Caco-2 (cell line): Measurements from ENCODE around the gene IFNA6. TPM values are rescaled to one million over a fixed set of nuclear protein-coding genes. Genes with fewer than 3 reads are reported as not detected.

ENCODE experiments used
- BruUV-seq: library from RNA; stranded (reverse); fragments of 400-500 nt; replicated peaks from 2 replicates; lab custom pipeline; 2021; lab: Mats Ljungman, UMichigan
- CTCF ChIA-PET: fragments of 300-600 bp; sonication (Branson Sonifier 250); formaldehyde crosslinking; loops from one replicate; lab custom pipeline; 2022; ENCODE audit warnings: antibody characterized with exemption; lab: Charles Lee
- POLR2A ChIA-PET: fragments of 300-600 bp; sonication (Branson Sonifier 250); formaldehyde crosslinking; loops from one replicate; lab custom pipeline; 2022; ENCODE audit warnings: antibody characterized with exemption; lab: Charles Lee
- DNase-seq, 2 experiments: peaks; one replicate each; pipeline versions ENCODE4 v3.0.0 to v3.0.0-alpha.2; 2020 to 2022
- H3K27me3 ChIP-seq: replicated peaks from 2 replicates; pipeline ENCODE4 v1.6.0; 2011; ENCODE audit warnings: low read length; ENCODE audit not compliant: control insufficient read depth, insufficient read depth
- H3K36me3 ChIP-seq: 2 replicates; pipeline ENCODE4 v1.5.1; 2011; ENCODE audit warnings: low read length; ENCODE audit not compliant: control insufficient read depth, insufficient read depth
- H3K4me1 ChIP-seq: fragments of 250-450 bp; sonication (Bioruptor Pico); 2 replicates; pipeline ENCODE4 v1.5.1; 2020; ENCODE audit warnings: mild to moderate bottlenecking
- H3K4me3 ChIP-seq: 2 replicates; pipeline ENCODE4 v1.5.1; 2011; ENCODE audit warnings: low read depth, mild to moderate bottlenecking, control low read depth, low read length
- H3K9me3 ChIP-seq: fragments of 250-450 bp; sonication (Bioruptor Pico); 2 replicates; pipeline ENCODE4 v1.5.1; 2020; ENCODE audit warnings: mild to moderate bottlenecking, moderate library complexity
- H3K27ac Mint-ChIP-seq: one replicate; pipeline ENCODE4 v1.8.0; 2022; ENCODE audit warnings: mixed read lengths; ENCODE audit not compliant: unreplicated experiment
- H3K27me3 Mint-ChIP-seq: one replicate; pipeline ENCODE4 v1.8.0; 2022; ENCODE audit warnings: mixed read lengths; ENCODE audit not compliant: insufficient read depth, unreplicated experiment
- H3K36me3 Mint-ChIP-seq: one replicate; pipeline ENCODE4 v1.8.0; 2022; ENCODE audit warnings: mild to moderate bottlenecking, mixed read lengths; ENCODE audit not compliant: insufficient read depth, unreplicated experiment
- H3K4me1 Mint-ChIP-seq: one replicate; pipeline ENCODE4 v1.8.0; 2022; ENCODE audit warnings: low read depth, mixed read lengths; ENCODE audit not compliant: unreplicated experiment
- H3K4me3 Mint-ChIP-seq: one replicate; pipeline ENCODE4 v1.8.0; 2022; ENCODE audit warnings: mild to moderate bottlenecking, moderate library complexity, mixed read lengths; ENCODE audit not compliant: unreplicated experiment
- H3K9me3 Mint-ChIP-seq: one replicate; pipeline ENCODE4 v1.8.0; 2022; ENCODE audit warnings: mixed read lengths; ENCODE audit not compliant: unreplicated experiment
- CTCF ChIP-seq, 2 experiments: fragments of 200-600 bp in 1 of 2; IDR thresholded peaks; 1 replicate in 1 of 2; 2 replicates in 1 of 2; pipeline versions ENCODE4 v1.5.1 to v1.8.0; 2011 to 2022; ENCODE audit warnings: antibody characterized with exemption in 1 of 2, control low read depth in 1 of 2, inconsistent platforms in 1 of 2, low read depth in 1 of 2, low read length in 1 of 2, mild to moderate bottlenecking in 1 of 2, moderate library complexity in 1 of 2; ENCODE audit not compliant: insufficient read depth in 1 of 2, severe bottlenecking in 1 of 2, unreplicated experiment in 1 of 2
- intact Hi-C: fragments of 100-400 bp; cut with micrococcal nuclease; formaldehyde crosslinking; loops from one replicate; pipeline ENCODE4 v1.10.0; 2022; ENCODE audit not compliant: unreplicated experiment
- total RNA-seq: library from RNA; stranded (reverse); gene quantifications from 2 replicates; pipeline ENCODE4 v1.2.3, GENCODE V29; 2022

Gene IFNA6
- total RNA-seq, 1 experiment from 2014 or later: not detected

DNA sequence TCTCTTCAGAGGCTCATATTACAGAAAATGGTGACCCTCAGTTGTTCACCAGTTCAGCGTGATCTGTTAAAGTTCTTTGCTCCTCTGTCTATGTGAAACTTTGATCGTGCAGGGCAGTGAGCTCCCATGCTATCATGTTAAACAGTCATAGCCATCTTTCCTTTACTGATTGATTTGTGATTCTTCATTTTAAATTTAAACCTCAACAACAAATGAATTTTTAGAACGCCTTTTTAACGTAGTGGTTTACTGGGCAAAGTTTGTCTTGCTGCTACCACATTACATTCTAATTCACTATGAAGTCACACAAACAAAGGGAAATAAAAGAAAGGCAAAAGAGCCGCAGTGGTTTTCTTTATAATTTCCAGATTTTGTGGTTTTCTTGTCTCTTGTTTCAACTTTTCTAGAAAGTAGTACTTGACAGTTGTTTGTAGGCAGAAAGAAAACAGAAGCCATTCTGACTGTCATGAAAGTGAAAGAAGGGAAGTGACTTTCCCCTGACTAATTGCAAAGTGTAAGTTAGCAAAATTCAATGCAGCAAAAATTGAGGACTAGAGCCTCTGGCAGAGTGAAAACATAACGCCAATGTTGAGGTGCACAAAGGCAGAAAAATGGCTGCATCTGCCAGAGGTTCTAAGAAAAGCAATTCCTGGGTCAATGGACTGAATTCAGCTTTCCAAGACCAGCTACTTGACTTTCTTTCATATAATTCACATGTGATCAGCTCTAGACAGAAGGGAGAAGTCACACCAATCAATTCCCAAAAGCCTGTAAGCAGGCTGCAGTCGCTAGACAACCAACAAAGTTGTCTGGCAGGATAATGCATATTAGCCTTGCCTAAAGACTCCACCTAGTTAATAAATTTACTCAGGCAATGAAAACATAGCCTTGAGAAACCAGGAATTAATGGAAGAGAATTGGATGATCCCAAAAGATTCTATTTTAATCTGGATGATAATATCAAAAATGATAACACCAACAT lies 7.1 kb upstream of the IFNA6 start:
- Mint-ChIP-seq H3K9me3 (peaks cover 11% of the 10 kb centered on the region), H3K4me1 (no peaks in the 10 kb centered on the region), H3K36me3 (no peaks in the 10 kb centered on the region), H3K4me3 (no peak overlapping the region), H3K27me3 (peaks cover 7% of the 10 kb centered on the region), H3K27ac (no peak overlapping the region)
- ChIA-PET CTCF (no interaction called here), POLR2A (no interaction called here)
- Histone ChIP-seq H3K36me3 (no peaks in the 10 kb centered on the region), H3K27me3 (no peaks in the 10 kb centered on the region), H3K9me3 (no peaks in the 10 kb centered on the region), H3K4me1 (no peaks in the 10 kb centered on the region), H3K4me3 (no peak overlapping the region)
- no peak for TF ChIP-seq CTCF (IDR thresholded peaks at IDR 0.05; ENCODE audit: insufficient read depth in 1 of 2, low read depth in 1 of 2, low read length in 1 of 2, severe bottlenecking in 1 of 2, unreplicated experiment in 1 of 2)
- BruUV-seq: no TSS peak
- DNase-seq: no peak
- intact Hi-C loops: no loop called here

- Mint-ChIP-seq H3K4me1 (no peaks in the 10 kb centered on the region), H3K9me3 (peaks cover 4% of the 10 kb centered on the region), H3K27me3 (peaks cover 6% of the 10 kb centered on the region), H3K27ac (no peak overlapping the region), H3K4me3 (no peak overlapping the region), H3K36me3 (no peaks in the 10 kb centered on the region)
- no peaks in the 10 kb centered on the region for H3K9me3 ChIP-seq
- BruUV-seq: no TSS peak
- ChIA-PET CTCF (no interaction called here), POLR2A (no interaction called here)
- intact Hi-C loops: no loop called here
- TF ChIP-seq CTCF (IDR thresholded peaks at IDR 0.05; ENCODE audit: insufficient read depth in 1 of 2, low read depth in 1 of 2, low read length in 1 of 2, severe bottlenecking in 1 of 2, unreplicated experiment in 1 of 2): no peak
- H3K4me1 ChIP-seq: no peaks in the 10 kb centered on the region
- H3K36me3 ChIP-seq: no peaks in the 10 kb centered on the region
- DNase-seq: no peak
- H3K4me3 ChIP-seq: no peak overlapping the region
- H3K27me3 ChIP-seq: no peaks in the 10 kb centered on the region
These were observed 2.2 kb downstream of the IFNA6 start for GRCh38 chr9:21348430-21348970.

DNA sequence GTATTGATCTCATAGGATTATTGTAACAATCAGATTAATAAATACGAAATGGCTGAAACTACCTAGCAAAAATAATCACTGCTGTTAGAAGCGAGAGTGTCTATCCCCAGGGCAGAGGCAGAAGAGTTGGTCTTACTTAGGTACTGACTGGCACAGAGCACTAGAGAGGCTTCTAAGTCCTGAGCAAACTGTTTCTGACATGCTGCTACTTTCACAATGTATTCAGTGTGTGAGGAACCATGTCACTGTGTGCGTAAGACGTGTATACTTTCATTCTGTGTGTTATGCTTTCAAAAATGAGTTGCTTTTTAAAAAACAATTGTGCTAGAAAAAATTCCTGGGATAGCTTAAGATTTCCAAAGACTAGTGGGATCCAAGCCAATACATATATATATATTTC lies 10.0 kb downstream of the IFNA6 start:
- H3K36me3 ChIP-seq: no peaks in the 10 kb centered on the region
- no peak overlapping the region for H3K4me3 Mint-ChIP-seq
- H3K27ac Mint-ChIP-seq: no peak overlapping the region
- peaks cover 11% of the 10 kb centered on the region for H3K27me3 Mint-ChIP-seq
- no peaks in the 10 kb centered on the region for H3K27me3 ChIP-seq
- no peaks in the 10 kb centered on the region for H3K4me1 ChIP-seq
- no peaks in the 10 kb centered on the region for H3K9me3 ChIP-seq
- H3K36me3 Mint-ChIP-seq: no peaks in the 10 kb centered on the region
- BruUV-seq: no TSS peak
- CTCF ChIA-PET: no interaction called here
- peaks cover 5% of the 10 kb centered on the region for H3K4me1 Mint-ChIP-seq
- POLR2A ChIA-PET: no interaction called here
- intact Hi-C loops: no loop called here
- peaks cover 8% of the 10 kb centered on the region for H3K9me3 Mint-ChIP-seq
- no peak overlapping the region for H3K4me3 ChIP-seq
- no peak for TF ChIP-seq CTCF (IDR thresholded peaks at IDR 0.05; ENCODE audit: insufficient read depth in 1 of 2, low read depth in 1 of 2, low read length in 1 of 2, severe bottlenecking in 1 of 2, unreplicated experiment in 1 of 2)
- DNase-seq: no peak
